Measurements from ENCODE around the gene RHBDF1. TPM values are rescaled to one million over a fixed set of nuclear protein-coding genes. Genes with fewer than 3 reads are reported as not detected.
A peak's percentile ranks its signal among the peaks of the same experiment; 100 is the strongest.

RHBDF1 gene
- total and polyA plus RNA-seq, 2 of the 13 experiments (the other 11 are each of a cell fraction or from before 2014, with no cell fraction given), result 5.4 to 26.9 TPM

GRCh38 chr16:53346-54236 lies 18.8 kb downstream of the RHBDF1 start, which contains the start of the genes POLR3K and SNRNP25 (continued):
- peak; percentile 88 for TF ChIP-seq ZNF879 (CRISPR knock-in tag; IDR thresholded peaks at IDR 0.05)
- no peak for TF ChIP-seq MTA3 (CRISPR knock-in tag; IDR thresholded peaks at IDR 0.05)
- TF ChIP-seq SOX5 (CRISPR knock-in tag; IDR thresholded peaks at IDR 0.05; ENCODE audit: borderline replicate concordance), result peak; percentile 10; the same call in 1 of the 2 replicates
- peak; percentile 62 for TF ChIP-seq SRSF1 (optimal IDR thresholded peaks at IDR 0.05; ENCODE audit: low read depth, low read length)
- TF ChIP-seq SALL1 (CRISPR knock-in tag; IDR thresholded peaks at IDR 0.05), result peak; percentile 28
- TF ChIP-seq ZNF512B (CRISPR knock-in tag; IDR thresholded peaks at IDR 0.05; ENCODE audit: borderline replicate concordance), result no peak
- no peak for TF ChIP-seq RELA (CRISPR knock-in tag; IDR thresholded peaks at IDR 0.05)
- TF ChIP-seq ZNF724P (CRISPR knock-in tag; IDR thresholded peaks at IDR 0.05; ENCODE audit: borderline replicate concordance), result peak; percentile 33; the same call in 1 of the 2 replicates
- peak; percentile 79; the same call in 1 of the 2 replicates for TF ChIP-seq ELF4 (CRISPR knock-in tag; IDR thresholded peaks at IDR 0.05; ENCODE audit: borderline replicate concordance)
- TF ChIP-seq TGIF2 (CRISPR knock-in tag; IDR thresholded peaks at IDR 0.05), result 0 out of 2 replicates have a peak, but pooled peaks have one; percentile 28
- TF ChIP-seq ZFP41 (CRISPR knock-in tag; IDR thresholded peaks at IDR 0.05; ENCODE audit: borderline replicate concordance), result no peak; the same call in 1 of the 2 replicates
- peak; percentile 96 for TF ChIP-seq NFYB (CRISPR knock-in tag; IDR thresholded peaks at IDR 0.05)
- TF ChIP-seq ZC3H4 (CRISPR knock-in tag; IDR thresholded peaks at IDR 0.05; ENCODE audit: borderline replicate concordance), result no peak
- TF ChIP-seq KLF15 (CRISPR knock-in tag; IDR thresholded peaks at IDR 0.05; ENCODE audit: borderline replicate concordance), result peak; percentile 44; the same call in 1 of the 2 replicates
- TF ChIP-seq ZFYVE20 (CRISPR knock-in tag; IDR thresholded peaks at IDR 0.05; ENCODE audit: borderline replicate concordance, low read depth), result no peak
- TF ChIP-seq SMARCC2 (IDR thresholded peaks at IDR 0.05), result no peak
- peak; percentile 83; the same call in 1 of the 2 replicates for TF ChIP-seq REL (CRISPR knock-in tag; conservative IDR thresholded peaks at IDR 0.05)
- no peak for TF ChIP-seq KDM6A (CRISPR knock-in tag; IDR thresholded peaks at IDR 0.05; ENCODE audit: low read depth)
- peak; percentile 73; the same call in 1 of the 2 replicates for TF ChIP-seq GFI1 (CRISPR knock-in tag; IDR thresholded peaks at IDR 0.05; ENCODE audit: borderline replicate concordance)
- no peak; the same call in 1 of the 2 replicates for TF ChIP-seq RXRA (CRISPR knock-in tag; IDR thresholded peaks at IDR 0.05)
- TF ChIP-seq ATF1 (CRISPR knock-in tag; IDR thresholded peaks at IDR 0.05), result no peak
- TF ChIP-seq ZNF558 (CRISPR knock-in tag; IDR thresholded peaks at IDR 0.05; ENCODE audit: borderline replicate concordance), result no peak; the same call in 1 of the 2 replicates
- no peak for TF ChIP-seq PAF1 (CRISPR knock-in tag; IDR thresholded peaks at IDR 0.05)
- no peak for TF ChIP-seq MAFG (CRISPR knock-in tag; IDR thresholded peaks at IDR 0.05)
- TF ChIP-seq ZNF720 (CRISPR knock-in tag; IDR thresholded peaks at IDR 0.05), result no peak
- TF ChIP-seq ZNF281 (CRISPR knock-in tag; IDR thresholded peaks at IDR 0.05; ENCODE audit: borderline replicate concordance), result peak; percentile 35; the same call in 1 of the 2 replicates

Data from HepG2 (cell line).